ENCODE results near the gene RANBP3L.
A peak's percentile ranks its signal among the peaks of the same experiment; 100 is the strongest.
"Not testable (repeated sequence)": the region's sequence is repeated elsewhere in the genome, so short reads cannot be mapped to it uniquely, and the experiment has no call there.

Gene RANBP3L

GRCh38 chr5:36301858-36302603, at the start of gene RANBP3L:
TSS of gene RANBP3L (minus strand) at chr5:36301902. CDS start at chr5:36301416, 486 bp downstream.
- DNase-seq (ENCODE audit: low read depth) = no peak

GRCh38 chr5:36346896-36347690, 45.4 kb upstream of the RANBP3L start:
- DNase-seq (ENCODE audit: low read depth) = no peak

- no peak for DNase-seq (ENCODE audit: low read depth)
These were observed 43.2 kb upstream of the RANBP3L start for GRCh38 chr5:36344899-36345298.

GRCh38 chr5:36341720-36342119, 40.0 kb upstream of the RANBP3L start:
- not testable (repeated sequence) for DNase-seq (ENCODE audit: low read depth)

- no peak for DNase-seq (ENCODE audit: low read depth)
These were observed 35.9 kb upstream of the RANBP3L start for GRCh38 chr5:36337597-36337996.

- DNase-seq (ENCODE audit: low read depth) = no peak
These were observed 32.6 kb upstream of the RANBP3L start for GRCh38 chr5:36334315-36334714.

GRCh38 chr5:36332720-36333119, 31.0 kb upstream of the RANBP3L start:
- DNase-seq (ENCODE audit: low read depth) = not testable (repeated sequence)

GRCh38 chr5:36325196-36325595, 23.5 kb upstream of the RANBP3L start:
- DNase-seq (ENCODE audit: low read depth) = no peak

- no peak for DNase-seq (ENCODE audit: low read depth)
These were observed 22.5 kb upstream of the RANBP3L start for GRCh38 chr5:36323926-36324781.

GRCh38 chr5:36312953-36313672, 11.4 kb upstream of the RANBP3L start:
- DNase-seq (ENCODE audit: low read depth) = no peak

GRCh38 chr5:36311956-36312355, 10.3 kb upstream of the RANBP3L start:
- no peak for DNase-seq (ENCODE audit: low read depth)

- no peak for DNase-seq (ENCODE audit: low read depth)
These were observed 8.4 kb upstream of the RANBP3L start for GRCh38 chr5:36310138-36310537.

- no peak for DNase-seq (ENCODE audit: low read depth)
These were observed 4.0 kb upstream of the RANBP3L start for GRCh38 chr5:36305571-36306326.

GRCh38 chr5:36304095-36304805, 2.5 kb upstream of the RANBP3L start:
- DNase-seq (ENCODE audit: low read depth) = peak; percentile 43

GRCh38 chr5:36300927-36301540, 668 bp downstream of the RANBP3L start:
- DNase-seq (ENCODE audit: low read depth) = no peak

GRCh38 chr5:36300191-36300926, 1.3 kb downstream of the RANBP3L start:
- no peak for DNase-seq (ENCODE audit: low read depth)

GRCh38 chr5:36298552-36298951, 3.1 kb downstream of the RANBP3L start:
- DNase-seq (ENCODE audit: low read depth) = no peak

- no peak for DNase-seq (ENCODE audit: low read depth)
These were observed 4.0 kb downstream of the RANBP3L start for GRCh38 chr5:36297653-36298052.

Measured in CMK (cell line).